H1 (cell line): ENCODE data around the gene LGALS8. TPM values are rescaled to one million over a fixed set of nuclear protein-coding genes. Genes with fewer than 3 reads are reported as not detected.

Source experiments
- CTCF ChIA-PET: fragments of 300-600 bp; sonication (Branson Sonifier 250); formaldehyde crosslinking; loops from one replicate; lab custom pipeline; 2021; ENCODE audit not compliant: partially characterized antibody; lab: Charles Lee
- POLR2A ChIA-PET: fragments of 300-600 bp; sonication (Branson Sonifier 250); formaldehyde crosslinking; loops from one replicate; lab custom pipeline; 2021; ENCODE audit warnings: inconsistent platforms; ENCODE audit not compliant: partially characterized antibody; lab: Charles Lee
- DNase-seq, 2 experiments: peaks; one replicate each; pipeline versions ENCODE4 v3.0.0 to v3.0.0-alpha.2; 2010 to 2022; ENCODE audit warnings: low spot score in 2 of 2, low read depth in 1 of 2, mixed read lengths in 1 of 2
- FAIRE-seq: peaks from 2 replicates; lab custom pipeline; 2011; peaks lifted over from hg19 to GRCh38; lab: Jason Lieb, UNC
- H2AFZ ChIP-seq: 2 replicates; pipeline ENCODE4 v1.8.1; 2012; ENCODE audit warnings: low read length, inconsistent platforms
- H2AK5ac ChIP-seq: 2 replicates; pipeline ENCODE4 v1.6.1; 2013; ENCODE audit warnings: low read depth, low read length
- H2BK120ac ChIP-seq: replicated peaks from 2 replicates; pipeline ENCODE3; 2013; ENCODE audit warnings: low read depth, low read length, inconsistent platforms
- H2BK12ac ChIP-seq: 2 replicates; pipeline ENCODE4 v1.6.1; 2013; ENCODE audit warnings: low read depth, low read length
- H2BK15ac ChIP-seq: 2 replicates; pipeline ENCODE4 v1.6.1; 2013; ENCODE audit warnings: low read length
- H2BK20ac ChIP-seq: 2 replicates; pipeline ENCODE4 v1.6.1; 2013; ENCODE audit warnings: low read length
- H2BK5ac ChIP-seq: 2 replicates; pipeline ENCODE4 v1.6.1; 2013; ENCODE audit warnings: low read depth, low read length
- H3K14ac ChIP-seq: 2 replicates; pipeline ENCODE4 v1.6.1; 2013; ENCODE audit warnings: inconsistent platforms; ENCODE audit not compliant: insufficient read length
- H3K18ac ChIP-seq: 2 replicates; pipeline ENCODE4 v1.6.1; 2013; ENCODE audit warnings: low read length; ENCODE audit errors: extremely low read depth
- H3K23ac ChIP-seq: 2 replicates; pipeline ENCODE4 v1.6.1; 2013; ENCODE audit warnings: inconsistent platforms; ENCODE audit not compliant: insufficient read length
- H3K23me2 ChIP-seq: 2 replicates; pipeline ENCODE4 v1.6.1; 2013; ENCODE audit warnings: low read depth, low read length
- H3K27ac ChIP-seq: 2 replicates; pipeline ENCODE4 v1.6.1; 2011; ENCODE audit warnings: low read depth, low read length, inconsistent platforms
- H3K27me3 ChIP-seq, 4 experiments: replicated peaks in 1 of 4; 1 replicate in 1 of 4; 2 replicates in 3 of 4; pipeline versions ENCODE4 v1.6.1 to v1.8.1; 2011 to 2013; ENCODE audit warnings: low read length in 3 of 4, mild to moderate bottlenecking in 3 of 4, inconsistent platforms in 2 of 4, mixed read lengths in 2 of 4, moderate library complexity in 1 of 4; ENCODE audit not compliant: control insufficient read depth in 3 of 4, insufficient read depth in 3 of 4; ENCODE audit errors: extremely low read depth in 1 of 4
- H3K36me3 ChIP-seq, 4 experiments: 2 replicates each; pipeline versions ENCODE4 v1.6.1 to v1.8.1; 2011 to 2013; ENCODE audit warnings: mild to moderate bottlenecking in 4 of 4, low read length in 3 of 4, moderate library complexity in 2 of 4, control low read depth in 1 of 4, inconsistent platforms in 1 of 4; ENCODE audit not compliant: insufficient read depth in 4 of 4, control insufficient read depth in 2 of 4
- H3K4ac ChIP-seq: replicated peaks from 2 replicates; pipeline ENCODE3; 2013; ENCODE audit warnings: low read length, low read depth, mixed read lengths, inconsistent platforms; ENCODE audit not compliant: insufficient read length
- H3K4me1 ChIP-seq, 4 experiments: replicated peaks in 1 of 4; 1 replicate in 1 of 4; 2 replicates in 3 of 4; pipeline versions ENCODE4 v1.6.1 to v1.8.1; 2011 to 2013; ENCODE audit warnings: low read length in 3 of 4, inconsistent platforms in 2 of 4, mixed read lengths in 1 of 4; ENCODE audit not compliant: insufficient read depth in 4 of 4, control insufficient read depth in 3 of 4
- H3K4me2 ChIP-seq, 2 experiments: 2 replicates each; pipeline versions ENCODE4 v1.6.1 to v1.8.1; 2011 to 2013; ENCODE audit warnings: low read depth in 2 of 2, low read length in 2 of 2, control low read depth in 1 of 2, inconsistent platforms in 1 of 2, mild to moderate bottlenecking in 1 of 2; ENCODE audit not compliant: insufficient read depth in 1 of 2
- H3K4me3 ChIP-seq, 4 experiments: fragments of 200-600, 300-600 bp in 1 of 4; sonication (generic), shearing (Covaris generic), sonication (Bioruptor Twin) in 1 of 4; 2 replicates each; pipeline versions ENCODE4 v1.5.1 to v1.8.1; 2011 to 2016; ENCODE audit warnings: low read length in 4 of 4, low read depth in 3 of 4, control low read depth in 2 of 4, inconsistent platforms in 2 of 4, mild to moderate bottlenecking in 2 of 4, mixed read lengths in 1 of 4, moderate library complexity in 1 of 4; ENCODE audit not compliant: insufficient read depth in 2 of 4; ENCODE audit errors: extremely low read depth in 1 of 4
- H3K56ac ChIP-seq: replicated peaks from 2 replicates; pipeline ENCODE3; 2013; ENCODE audit warnings: low read depth, mild to moderate bottlenecking, mixed read lengths, low read length, inconsistent platforms; ENCODE audit not compliant: insufficient read length
- H3K79me1 ChIP-seq: 2 replicates; pipeline ENCODE4 v1.6.1; 2013; ENCODE audit warnings: low read depth, low read length, control low read depth
- H3K79me2 ChIP-seq, 2 experiments: 2 replicates each; pipeline versions ENCODE4 v1.6.1 to v1.8.1; 2012 to 2013; ENCODE audit warnings: low read length in 2 of 2, mild to moderate bottlenecking in 2 of 2, inconsistent platforms in 1 of 2; ENCODE audit not compliant: insufficient read depth in 2 of 2, control insufficient read depth in 1 of 2
- H3K9ac ChIP-seq, 4 experiments: replicated peaks in 1 of 4; 1 replicate in 1 of 4; 2 replicates in 3 of 4; pipeline versions ENCODE4 v1.6.1 to v1.8.1; 2011 to 2013; ENCODE audit warnings: low read depth in 3 of 4, low read length in 3 of 4, control low read depth in 2 of 4, mild to moderate bottlenecking in 2 of 4, moderate library complexity in 2 of 4, inconsistent platforms in 1 of 4; ENCODE audit errors: extremely low read depth in 1 of 4
- H3K9me3 ChIP-seq, 2 experiments: 2 replicates each; pipeline versions ENCODE4 v1.6.1 to v1.8.1; 2012 to 2013; ENCODE audit warnings: mild to moderate bottlenecking in 2 of 2, moderate library complexity in 2 of 2, control low read depth in 1 of 2, inconsistent platforms in 1 of 2, low read depth in 1 of 2, low read length in 1 of 2, mixed read lengths in 1 of 2; ENCODE audit not compliant: insufficient read depth in 2 of 2
- H4K20me1 ChIP-seq, 2 experiments: replicated peaks in 1 of 2; 2 replicates each; pipeline versions ENCODE3 to v1.8.1; 2011 to 2013; ENCODE audit warnings: inconsistent platforms in 2 of 2, low read length in 2 of 2, mild to moderate bottlenecking in 1 of 2; ENCODE audit not compliant: insufficient read depth in 2 of 2, control insufficient read depth in 1 of 2
- H4K5ac ChIP-seq: 2 replicates; pipeline ENCODE4 v1.6.1; 2013; ENCODE audit warnings: low read length, low read depth, mixed read lengths, inconsistent platforms; ENCODE audit not compliant: insufficient read length
- H4K8ac ChIP-seq: 2 replicates; pipeline ENCODE4 v1.8.0; 2013; ENCODE audit warnings: mild to moderate bottlenecking, moderate library complexity, low read length, inconsistent platforms; ENCODE audit not compliant: insufficient read depth; ENCODE audit errors: extremely low read depth
- H4K91ac ChIP-seq: replicated peaks from 2 replicates; pipeline ENCODE3; 2013; ENCODE audit warnings: low read length, mixed read lengths, inconsistent platforms; ENCODE audit not compliant: insufficient read length
- PHF8 ChIP-seq: fragments of 200-600 bp; sonication (generic); conservative IDR thresholded peaks from 2 replicates; pipeline ENCODE4 v1.7.1; 2012; ENCODE audit warnings: low read depth, mild to moderate bottlenecking, inconsistent platforms, low read length, moderate library complexity
- WGBS, 2 experiments: shearing (Covaris generic) in 1 of 2; methylation state at CpG; one replicate each; pipeline versions ENCODE4 v1.1.6 to v1.1.7; 2013 to 2015; ENCODE audit warnings: low lambda C conversion rate in 2 of 2, mixed read lengths in 2 of 2, inconsistent platforms in 1 of 2, low coverage in 1 of 2, missing lambda C conversion rate in 1 of 2; ENCODE audit not compliant: insufficient replicate concordance in 2 of 2, insufficient coverage in 1 of 2, insufficient read length in 1 of 2; ENCODE audit errors: extremely low coverage in 1 of 2, missing lambda C conversion rate in 1 of 2; 5-methylcytosine and 5-hydroxymethylcytosine counted together
- polyA plus RNA-seq, 7 experiments: library from polyadenylated mRNA; depleted of rRNA in 3 of 7; stranded (reverse) in 5 of 7; unstranded in 2 of 7; fragments of >200 nt in 5 of 7; fragments of 200-250 nt in 2 of 7; gene quantifications; 1 replicate in 5 of 7; 2 replicates in 1 of 7; 4 replicates in 1 of 7; pipeline versions ENCODE4 v1.2.1 to v1.2.3, GENCODE V29; 2011 to 2013; ENCODE audit warnings: missing spikeins in 2 of 7, mixed read lengths in 2 of 7
- total RNA-seq: library from RNA; stranded (reverse); fragmentation: NEBNext Ultra II Directional; extraction: Animal tissue kit (Norgen Biotek cat#: 25700); gene quantifications from 2 replicates; pipeline ENCODE4 v1.2.1, GENCODE V29; 2021

LGALS8 gene
- total and polyA plus RNA-seq, 2 of the 8 experiments (the other 6 are each of a cell fraction or from before 2014, with no cell fraction given) = 7.2 to 11.6 TPM

- Histone ChIP-seq H3K79me2 (no peaks in the 10 kb centered on the region), H2BK12ac (no peak overlapping the region), H3K36me3 (no peaks in the 10 kb centered on the region), H4K20me1 (no peaks in the 10 kb centered on the region), H2BK5ac (no peak overlapping the region), H3K27ac (no peak overlapping the region), H3K4me1 (no peaks in the 10 kb centered on the region; a peak in 3 of 7 replicates), H3K14ac (no peak overlapping the region), H3K79me1 (no peaks in the 10 kb centered on the region), H4K5ac (no peak overlapping the region), H3K4me3 (no peak overlapping the region), H3K23ac (no peak overlapping the region), H4K8ac (no peak overlapping the region), H2BK20ac (no peak overlapping the region), H3K18ac (no peak overlapping the region), H2BK15ac (no peak overlapping the region), H4K91ac (no peak overlapping the region), H2BK120ac (no peak overlapping the region), H3K27me3 (peaks cover 0 to 21% (median 11%) of the 10 kb centered on the region in 4 experiments; a peak in 5 of 7 replicates), H2AK5ac (no peak overlapping the region), H3K23me2 (peaks cover 12% of the 10 kb centered on the region), H3K56ac (no peak overlapping the region), H3K4me2 (no peak overlapping the region), H2AFZ (no peak overlapping the region), H3K9ac (no peak overlapping the region), H3K4ac (no peak overlapping the region), H3K9me3 (no peaks in the 10 kb centered on the region)
- CTCF ChIA-PET = interaction anchor here (0.5 to 1.4 kb wide), 6 partner anchors 9 to 415 kb away, joined by 3 to 4 read pairs (median 3); no protein-coding TSS in a partner anchor
- DNase-seq (no peak), FAIRE-seq (no peak)
- 82% methylated on average over 3 of the region's 3 CpGs; no CpG with 5 or more reads in 1 of the 2 experiments for WGBS, 2 experiments
- POLR2A ChIA-PET = interaction anchor here (0.6 to 1.3 kb wide), 2 partner anchors 33 to 1210 kb away, joined by 4 read pairs; no protein-coding TSS in a partner anchor
- no peak for TF ChIP-seq PHF8
Measured at GRCh38 chr1:236526079-236526478, 2.3 kb downstream of the LGALS8 start.
